Fibroblast of gingiva (primary cell): Measurements from ENCODE around the gene UFL1.

Source experiments
- DNase-seq: peaks from one replicate; pipeline ENCODE4 v3.0.0-alpha.2; 2011; ENCODE audit warnings: low read depth

The UFL1 gene

GRCh38 chr6:96575359-96575758, 53.8 kb downstream of the UFL1 start:
- DNase-seq: no peak

GRCh38 chr6:96576221-96576620, 54.6 kb downstream of the UFL1 start:
- no peak for DNase-seq

GRCh38 chr6:96582021-96582420, 60.4 kb downstream of the UFL1 start:
- no peak for DNase-seq

- no peak for DNase-seq
Measured at GRCh38 chr6:96582436-96582835, 60.8 kb downstream of the UFL1 start.

GRCh38 chr6:96604420-96604819, 82.8 kb downstream of the UFL1 start:
- DNase-seq: no peak
